Vagina (tissue), 2 donors: ENCODE data around the gene PTOV1. TPM values are rescaled to one million over a fixed set of nuclear protein-coding genes. Genes with fewer than 3 reads are reported as not detected.

Experiments
- DNase-seq, 2 donors: peaks; one replicate each; pipeline ENCODE4 v3.0.0-alpha.2; 2017; ENCODE audit errors: extremely low spot score in 2 of 2
- H3K27ac ChIP-seq: fragments of 200-600 bp; sonication (generic); one replicate; pipeline ENCODE4 v1.5.1; 2019
- H3K27me3 ChIP-seq: fragments of 200-600 bp; sonication (generic); one replicate; pipeline ENCODE4 v1.5.1; 2019
- H3K36me3 ChIP-seq, 2 donors: fragments of 200-600 bp; sonication (generic); one replicate each; pipeline ENCODE4 v1.5.1; 2017 to 2019
- H3K4me1 ChIP-seq: fragments of 200-600 bp; sonication (generic); one replicate; pipeline ENCODE4 v1.5.1; 2019
- H3K4me3 ChIP-seq, 2 donors: fragments of 200-600 bp; sonication (generic); 1 replicate in 1 of 2; 2 replicates in 1 of 2; pipeline ENCODE4 v1.5.1; 2016 to 2019
- H3K9me3 ChIP-seq: fragments of 200-600 bp; sonication (generic); one replicate; pipeline ENCODE4 v1.5.1; 2019
- CTCF ChIP-seq, 3 experiments: fragments of 450-650 bp in 2 of 3; fragments of 200-600 bp in 1 of 3; sonication (generic) in 1 of 3; IDR thresholded peaks; one replicate each; pipeline ENCODE4 v1.5.1; 2017 to 2019; ENCODE audit warnings: antibody characterized with exemption in 3 of 3, mild to moderate bottlenecking in 2 of 3, moderate library complexity in 2 of 3
- POLR2A ChIP-seq, 2 donors: fragments of 450-650 bp; IDR thresholded peaks; one replicate each; pipeline ENCODE4 v1.6.1; 2017; ENCODE audit warnings: antibody characterized with exemption in 2 of 2, mild to moderate bottlenecking in 2 of 2, moderate library complexity in 2 of 2
- POLR2AphosphoS5 ChIP-seq, 2 donors: sonication (generic); formaldehyde crosslinking; IDR thresholded peaks; one replicate each; pipeline ENCODE4 v1.9.0; 2017; ENCODE audit warnings: antibody characterized with exemption in 2 of 2, mild to moderate bottlenecking in 2 of 2, low read depth in 1 of 2; ENCODE audit not compliant: insufficient read depth in 1 of 2
- intact Hi-C: fragments of 100-400 bp; cut with DNase I; formaldehyde crosslinking; loops from one replicate; pipeline ENCODE4 v1.15.1; 2023
- total RNA-seq: library from RNA; depleted of rRNA; stranded (reverse); fragments of >200 nt; gene quantifications from one replicate; pipeline ENCODE4 v1.2.3, GENCODE V29; 2016

The PTOV1 gene
- 109 TPM for total RNA-seq

- no peak for DNase-seq
- intact Hi-C loops: loop anchor here (10.0 kb wide), 1 partner anchor 96 kb away; no protein-coding TSS in a partner anchor
- Histone ChIP-seq H3K27me3 (no peaks in the 10 kb centered on the region), H3K4me3 (peak within 1 kb of the TSS; percentile 83 to 93), H3K36me3 (peaks cover 0 to 12% of the 10 kb centered on the region in 2 donors), H3K4me1 (peaks cover 36% of the 10 kb centered on the region), H3K27ac (peak within 1 kb of the TSS; percentile 100), H3K9me3 (no peaks in the 10 kb centered on the region)
- TF ChIP-seq POLR2A (IDR thresholded peaks at IDR 0.05) (peak in 1 of 2 donors; percentile 50), CTCF (IDR thresholded peaks at IDR 0.05) (no peak), POLR2AphosphoS5 (IDR thresholded peaks at IDR 0.05; ENCODE audit: insufficient read depth in 1 of 2, low read depth in 1 of 2) (peak; percentile 91 to 96)
Measured at GRCh38 chr19:49850487-49851342, at the start of gene PTOV1. Gene PTOV1, plus strand, starts transcription at chr19:49851159.

- no peak for DNase-seq
- H3K9me3 ChIP-seq: no peaks in the 10 kb centered on the region
- H3K4me3 ChIP-seq: peak overlapping the region; percentile 36 to 53
- intact Hi-C loops: no loop called here
- peaks cover 14% of the 10 kb centered on the region for H3K4me1 ChIP-seq
- peaks cover 0 to 80% of the 10 kb centered on the region in 2 donors for H3K36me3 ChIP-seq
- TF ChIP-seq CTCF (IDR thresholded peaks at IDR 0.05): no peak
- no peak for TF ChIP-seq POLR2AphosphoS5 (IDR thresholded peaks at IDR 0.05; ENCODE audit: insufficient read depth in 1 of 2, low read depth in 1 of 2)
- TF ChIP-seq POLR2A (IDR thresholded peaks at IDR 0.05): no peak
- no peaks in the 10 kb centered on the region for H3K27me3 ChIP-seq
- H3K27ac ChIP-seq: peak overlapping the region; percentile 76
Measured at GRCh38 chr19:49801401-49801888, 49.5 kb upstream of the PTOV1 start.

GRCh38 chr19:49801966-49802661 lies 48.8 kb upstream of the PTOV1 start:
- H3K4me1 ChIP-seq: peaks cover 14% of the 10 kb centered on the region
- H3K27ac ChIP-seq: peak overlapping the region; percentile 76
- H3K27me3 ChIP-seq: no peaks in the 10 kb centered on the region
- intact Hi-C loops: no loop called here
- H3K4me3 ChIP-seq: peak overlapping the region; percentile 36 to 53
- DNase-seq: peak in 1 of 2 donors; percentile 89
- peaks cover 0 to 73% of the 10 kb centered on the region in 2 donors for H3K36me3 ChIP-seq
- peak in 1 of 2 donors; percentile 35 for TF ChIP-seq POLR2AphosphoS5 (IDR thresholded peaks at IDR 0.05; ENCODE audit: insufficient read depth in 1 of 2, low read depth in 1 of 2)
- no peak for TF ChIP-seq POLR2A (IDR thresholded peaks at IDR 0.05)
- TF ChIP-seq CTCF (IDR thresholded peaks at IDR 0.05): peak in 2 of 3 experiments; percentile 20 to 28
- no peaks in the 10 kb centered on the region for H3K9me3 ChIP-seq

- no peak for DNase-seq
- Histone ChIP-seq H3K9me3 (no peaks in the 10 kb centered on the region), H3K36me3 (peaks cover 0 to 65% of the 10 kb centered on the region in 2 donors), H3K4me3 (peak overlapping the region; percentile 36 to 53), H3K4me1 (peaks cover 14% of the 10 kb centered on the region), H3K27ac (peak overlapping the region; percentile 76), H3K27me3 (no peaks in the 10 kb centered on the region)
- intact Hi-C loops: no loop called here
- TF ChIP-seq CTCF (IDR thresholded peaks at IDR 0.05): no peak
- TF ChIP-seq POLR2A (IDR thresholded peaks at IDR 0.05): no peak
- TF ChIP-seq POLR2AphosphoS5 (IDR thresholded peaks at IDR 0.05; ENCODE audit: insufficient read depth in 1 of 2, low read depth in 1 of 2): no peak
Measured at GRCh38 chr19:49802836-49803528, 48.0 kb upstream of the PTOV1 start.
